H1 (cell line): ENCODE data around the gene ACCSL. TPM values are rescaled to one million over a fixed set of nuclear protein-coding genes. Genes with fewer than 3 reads are reported as not detected.

Source experiments
- CHD2 ChIP-seq: IDR thresholded peaks from 2 replicates; pipeline ENCODE4 v1.6.1; 2012; ENCODE audit warnings: low read length, improper control_type of control experiment
- CHD7 ChIP-seq: fragments of 300-600 bp; sonication (generic); IDR thresholded peaks from 2 replicates; pipeline ENCODE4 v1.7.1; 2012; ENCODE audit warnings: low read length, moderate library complexity, mild to moderate bottlenecking, inconsistent platforms; ENCODE audit not compliant: insufficient replicate concordance
- EZH2 ChIP-seq: fragments of 200-600 bp; sonication (generic); IDR thresholded peaks from 2 replicates; pipeline ENCODE4 v1.7.1; 2012; ENCODE audit warnings: low read depth, mild to moderate bottlenecking, moderate library complexity, low read length, inconsistent platforms; ENCODE audit not compliant: severe bottlenecking
- HDAC2 ChIP-seq, 2 experiments: fragments of 300-600 bp in 1 of 2; sonication (generic) in 1 of 2; IDR thresholded peaks; 2 replicates each; pipeline ENCODE4 v1.6.1; 2011 to 2012; ENCODE audit warnings: low read depth in 2 of 2, low read length in 2 of 2, mild to moderate bottlenecking in 2 of 2, moderate library complexity in 2 of 2, borderline replicate concordance in 1 of 2, inconsistent platforms in 1 of 2
- polyA plus RNA-seq, 7 experiments: library from polyadenylated mRNA; depleted of rRNA in 3 of 7; stranded (reverse) in 5 of 7; unstranded in 2 of 7; fragments of >200 nt in 5 of 7; fragments of 200-250 nt in 2 of 7; gene quantifications; 1 replicate in 5 of 7; 2 replicates in 1 of 7; 4 replicates in 1 of 7; pipeline versions ENCODE4 v1.2.1 to v1.2.3, GENCODE V29; 2011 to 2013; ENCODE audit warnings: missing spikeins in 2 of 7, mixed read lengths in 2 of 7
- total RNA-seq: library from RNA; stranded (reverse); fragmentation: NEBNext Ultra II Directional; extraction: Animal tissue kit (Norgen Biotek cat#: 25700); gene quantifications from 2 replicates; pipeline ENCODE4 v1.2.1, GENCODE V29; 2021

ACCSL gene
- total and polyA plus RNA-seq, 2 of the 8 experiments (the other 6 are each of a cell fraction or from before 2014, with no cell fraction given) = not detected

- TF ChIP-seq CHD7 (no peak), EZH2 (no peak), CHD2 (no peak), HDAC2 (IDR thresholded peaks at IDR 0.05; ENCODE audit: borderline replicate concordance in 1 of 2, low read depth in 2 of 2, low read length in 2 of 2) (no peak)
These were observed 25.2 kb downstream of the ACCSL start (continued) for GRCh38 chr11:44072757-44073658.
